ENCODE results near the gene GGT7. TPM values are rescaled to one million over a fixed set of nuclear protein-coding genes. Genes with fewer than 3 reads are reported as not detected.
"Not testable (repeated sequence)": the region's sequence is repeated elsewhere in the genome, so short reads cannot be mapped to it uniquely, and the experiment has no call there.

The GGT7 gene
- total RNA-seq, 1 donor from 2014 or later, result 58.4 TPM

- no peaks in the 10 kb centered on the region for H3K27me3 Mint-ChIP-seq
- TF ChIP-seq CTCF (IDR thresholded peaks at IDR 0.05; ENCODE audit: unreplicated experiment), result no peak
- H3K4me1 Mint-ChIP-seq (ENCODE audit: low read depth), result peaks cover 7% of the 10 kb centered on the region
- peaks cover 10% of the 10 kb centered on the region for H3K36me3 Mint-ChIP-seq (ENCODE audit: insufficient read depth)
- H3K9me3 Mint-ChIP-seq (ENCODE audit: low read depth), result no peaks in the 10 kb centered on the region
- H3K4me3 Mint-ChIP-seq (ENCODE audit: low read depth), result no peak overlapping the region
- H3K27ac Mint-ChIP-seq, result no peak overlapping the region
- no peak for DNase-seq (ENCODE audit: low spot score, unreplicated experiment)
Measured at GRCh38 chr20:34915749-34916455, 43.2 kb upstream of the GGT7 start.

- Mint-ChIP-seq H3K36me3 (ENCODE audit: insufficient read depth) (peaks cover 8% of the 10 kb centered on the region), H3K9me3 (ENCODE audit: low read depth) (no peaks in the 10 kb centered on the region)
Measured at GRCh38 chr20:34915131-34915530, 42.5 kb upstream of the GGT7 start.

GRCh38 chr20:34907616-34908469 lies 35.2 kb upstream of the GGT7 start:
- TF ChIP-seq CTCF (IDR thresholded peaks at IDR 0.05; ENCODE audit: unreplicated experiment), result no peak
- no peak for DNase-seq (ENCODE audit: low spot score, unreplicated experiment)
- Mint-ChIP-seq H3K9me3 (ENCODE audit: low read depth) (no peaks in the 10 kb centered on the region), H3K4me1 (ENCODE audit: low read depth) (no peaks in the 10 kb centered on the region), H3K27me3 (no peaks in the 10 kb centered on the region), H3K4me3 (ENCODE audit: low read depth) (no peak overlapping the region), H3K36me3 (ENCODE audit: insufficient read depth) (no peaks in the 10 kb centered on the region), H3K27ac (no peak overlapping the region)

More at GRCh38 chr20:34915131-34915530, 42.5 kb upstream of the GGT7 start:
- Mint-ChIP-seq H3K4me3 (ENCODE audit: low read depth) (no peak overlapping the region), H3K4me1 (ENCODE audit: low read depth) (peaks cover 7% of the 10 kb centered on the region), H3K27me3 (no peaks in the 10 kb centered on the region), H3K27ac (no peak overlapping the region)
- no peak for DNase-seq (ENCODE audit: low spot score, unreplicated experiment)
- TF ChIP-seq CTCF (IDR thresholded peaks at IDR 0.05; ENCODE audit: unreplicated experiment), result no peak

- TF ChIP-seq CTCF (IDR thresholded peaks at IDR 0.05; ENCODE audit: unreplicated experiment), result no peak
- no peaks in the 10 kb centered on the region for H3K9me3 Mint-ChIP-seq (ENCODE audit: low read depth)
- H3K27me3 Mint-ChIP-seq, result no peaks in the 10 kb centered on the region
- H3K4me1 Mint-ChIP-seq (ENCODE audit: low read depth), result no peaks in the 10 kb centered on the region
- H3K27ac Mint-ChIP-seq, result no peak overlapping the region
- DNase-seq (ENCODE audit: low spot score, unreplicated experiment), result no peak
- peaks cover 5% of the 10 kb centered on the region for H3K36me3 Mint-ChIP-seq (ENCODE audit: insufficient read depth)
- no peak overlapping the region for H3K4me3 Mint-ChIP-seq (ENCODE audit: low read depth)
Measured at GRCh38 chr20:34904202-34904621, 31.6 kb upstream of the GGT7 start.

- not testable (repeated sequence) for H3K4me3 Mint-ChIP-seq (ENCODE audit: low read depth)
Measured at GRCh38 chr20:34898731-34899130, 26.1 kb upstream of the GGT7 start.

GRCh38 chr20:34898129-34898528 lies 25.5 kb upstream of the GGT7 start:
- not testable (repeated sequence) for H3K4me3 Mint-ChIP-seq (ENCODE audit: low read depth); DNase-seq (ENCODE audit: low spot score, unreplicated experiment); H3K27ac Mint-ChIP-seq; H3K9me3 Mint-ChIP-seq (ENCODE audit: low read depth); H3K4me1 Mint-ChIP-seq (ENCODE audit: low read depth); H3K27me3 Mint-ChIP-seq
- peaks cover 10% of the 10 kb centered on the region for H3K36me3 Mint-ChIP-seq (ENCODE audit: insufficient read depth)

More at GRCh38 chr20:34898731-34899130, 26.1 kb upstream of the GGT7 start:
- not testable (repeated sequence) for H3K4me1 Mint-ChIP-seq (ENCODE audit: low read depth); H3K9me3 Mint-ChIP-seq (ENCODE audit: low read depth); H3K27ac Mint-ChIP-seq; DNase-seq (ENCODE audit: low spot score, unreplicated experiment); H3K27me3 Mint-ChIP-seq
- peaks cover 10% of the 10 kb centered on the region for H3K36me3 Mint-ChIP-seq (ENCODE audit: insufficient read depth)
